ENCODE measurements around the gene APC2.
"Not testable (repeated sequence)": the region's sequence is repeated elsewhere in the genome, so short reads cannot be mapped to it uniquely, and the experiment has no call there.

Gene APC2

DNA sequence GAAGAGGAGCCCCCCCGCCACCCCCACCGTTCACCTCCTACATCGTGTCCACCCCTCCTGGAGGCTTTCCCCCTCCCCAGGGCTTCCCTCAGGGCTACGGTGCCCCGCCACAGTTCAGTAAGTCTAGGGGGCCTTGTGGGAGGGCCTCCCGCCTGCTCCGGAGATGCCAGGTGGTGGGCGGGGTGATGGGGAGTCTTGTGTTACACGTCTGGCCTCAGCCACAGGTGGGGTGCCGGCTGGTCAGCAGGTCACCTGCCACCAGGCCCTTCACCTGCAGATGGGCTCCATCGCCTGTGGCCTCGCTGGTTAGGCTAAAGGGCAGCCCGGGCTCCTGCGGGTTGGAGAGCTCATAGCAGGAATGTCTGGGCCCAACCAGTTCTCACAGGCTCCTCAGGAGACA, 19.7 kb upstream of the APC2 start:
- DNase-seq (ENCODE audit: low read depth), result no peak

DNA sequence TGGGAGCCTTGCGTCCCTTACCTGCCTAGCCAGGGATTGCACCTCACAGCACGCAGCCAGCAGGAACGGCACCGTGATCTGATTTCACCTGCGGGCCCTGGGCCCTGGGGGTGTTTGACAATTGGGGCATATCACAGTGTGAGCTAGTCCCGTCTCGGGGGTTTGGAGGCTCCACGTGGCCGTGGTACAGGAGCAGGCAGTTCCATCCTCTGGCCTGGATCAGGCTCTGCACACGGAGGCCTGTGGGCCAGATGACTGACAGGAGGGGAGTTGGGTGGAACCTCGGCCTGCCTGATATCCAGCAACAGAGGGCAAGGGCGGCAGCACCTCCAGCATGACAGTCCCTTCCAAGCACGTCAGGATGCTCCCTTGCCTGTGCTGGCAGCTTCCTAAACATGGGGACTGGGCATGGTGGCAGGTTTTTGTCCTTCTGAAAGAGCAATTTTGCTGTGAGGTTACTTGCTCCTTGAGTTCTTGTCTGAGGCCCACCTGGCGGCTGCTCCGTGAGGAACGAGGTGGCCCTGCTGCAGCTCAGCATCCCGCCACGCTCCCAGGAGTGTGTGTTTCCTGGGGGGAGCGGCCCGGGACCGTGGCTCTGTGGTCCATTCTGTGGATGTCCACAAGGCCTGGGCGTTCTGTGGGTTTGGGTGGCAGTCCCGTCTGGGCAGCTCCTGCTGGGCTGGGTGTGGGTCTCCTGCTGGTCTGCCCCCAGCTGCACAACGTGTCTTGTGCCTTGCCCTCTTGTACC, 18.0 kb upstream of the APC2 start:
- DNase-seq (ENCODE audit: low read depth), result no peak

DNA sequence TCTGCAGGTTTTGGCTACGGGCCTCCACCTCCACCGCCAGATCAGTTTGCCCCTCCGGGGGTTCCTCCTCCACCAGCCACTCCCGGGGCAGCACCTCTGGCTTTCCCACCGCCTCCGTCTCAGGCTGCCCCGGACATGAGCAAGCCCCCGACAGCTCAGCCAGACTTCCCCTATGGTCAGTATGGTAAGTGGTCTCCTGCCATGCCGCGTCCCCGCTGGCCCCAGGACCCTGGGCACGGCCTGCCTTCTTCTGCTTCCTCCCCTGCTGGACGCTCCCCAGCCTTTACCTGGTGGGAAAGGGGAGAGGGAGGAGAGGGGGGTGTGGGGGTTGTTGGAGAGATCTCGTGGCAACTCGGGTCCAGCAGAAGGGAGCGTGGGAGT, 17.4 kb upstream of the APC2 start:
- no peak for DNase-seq (ENCODE audit: low read depth)

DNA sequence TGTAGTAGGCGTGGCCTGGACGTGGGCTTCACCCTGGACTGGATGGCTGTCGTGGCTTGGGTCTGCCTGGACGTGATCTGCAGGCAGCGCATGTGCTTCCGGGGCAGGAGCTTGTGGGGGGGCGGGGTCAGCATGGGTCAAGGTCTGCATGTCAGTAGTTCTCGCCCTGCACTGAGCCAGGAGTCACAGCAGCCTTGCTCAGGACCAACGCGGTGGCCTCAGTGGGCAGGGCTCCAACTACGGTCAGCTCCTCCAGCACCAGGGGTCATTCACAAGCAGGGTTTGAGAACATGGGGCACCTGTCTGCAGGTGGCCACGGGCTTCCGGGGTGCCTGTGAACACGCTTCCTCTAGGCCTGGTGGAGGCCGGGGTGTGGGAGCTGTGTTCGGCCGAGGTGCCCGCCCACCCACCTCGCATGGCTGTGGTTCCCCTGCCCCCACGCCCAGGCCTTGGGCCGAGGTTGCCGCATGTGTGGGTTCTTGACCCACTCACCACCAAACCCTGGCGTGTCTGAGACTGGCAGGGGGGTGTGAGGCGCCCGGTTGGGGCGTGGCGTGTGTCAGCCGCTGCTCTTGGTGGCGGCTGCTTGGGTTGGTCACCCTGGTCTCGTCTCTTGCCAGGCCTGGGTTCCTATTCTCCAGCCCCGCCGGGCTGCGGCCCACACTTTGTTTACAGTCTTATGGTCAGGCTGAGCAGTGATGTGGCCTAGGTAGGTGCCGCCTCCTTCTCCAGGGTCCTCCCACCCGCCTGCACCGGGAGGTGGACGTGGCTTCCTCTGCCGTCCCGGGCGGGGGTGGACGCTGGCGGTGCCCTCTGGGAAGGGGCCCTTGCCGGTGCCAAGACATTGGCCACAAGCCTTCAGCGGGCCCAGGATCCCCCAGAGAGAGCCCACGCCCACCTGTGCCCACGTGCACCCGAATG, 16.5 kb upstream of the APC2 start:
- DNase-seq (ENCODE audit: low read depth), result no peak

DNA sequence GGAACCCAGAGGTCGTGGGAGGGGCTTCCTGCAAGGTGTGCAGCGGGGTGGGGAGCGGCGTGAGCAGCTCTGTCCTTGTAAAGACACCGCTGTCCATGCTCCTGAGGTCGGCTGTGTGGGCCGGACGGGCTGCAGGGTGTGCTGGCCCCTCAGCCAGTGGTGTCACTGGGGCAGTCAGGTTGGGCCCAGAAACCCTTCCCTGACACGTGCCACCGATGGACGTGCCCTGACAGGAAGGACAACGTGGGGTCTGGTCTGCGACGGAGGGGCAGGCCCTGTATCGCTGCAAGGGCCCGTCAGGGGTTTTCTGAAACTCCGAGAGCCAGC, 15.9 kb upstream of the APC2 start:
- no peak for DNase-seq (ENCODE audit: low read depth)

DNA sequence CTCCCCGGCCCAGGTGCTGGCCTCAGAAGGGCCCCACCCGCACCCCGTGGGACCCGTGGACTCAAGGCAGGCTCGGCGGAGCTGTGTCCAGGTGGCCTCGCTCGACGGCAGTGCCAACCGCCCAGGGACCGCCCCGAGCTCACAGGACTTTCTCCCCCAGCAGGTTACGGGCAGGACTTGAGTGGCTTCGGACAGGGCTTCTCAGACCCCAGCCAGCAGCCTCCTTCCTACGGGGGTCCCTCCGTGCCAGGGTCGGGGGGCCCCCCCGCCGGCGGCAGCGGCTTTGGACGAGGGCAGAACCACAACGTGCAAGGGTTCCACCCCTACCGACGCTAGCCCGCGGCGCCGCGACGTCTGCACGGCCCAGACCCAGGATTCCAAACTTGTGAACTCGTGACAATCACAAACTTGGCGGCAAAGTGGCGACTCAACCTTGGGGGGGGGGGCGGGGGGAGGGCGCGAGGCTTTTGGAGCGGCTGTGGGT, 15.3 kb upstream of the APC2 start:
- DNase-seq (ENCODE audit: low read depth), result no peak

DNA sequence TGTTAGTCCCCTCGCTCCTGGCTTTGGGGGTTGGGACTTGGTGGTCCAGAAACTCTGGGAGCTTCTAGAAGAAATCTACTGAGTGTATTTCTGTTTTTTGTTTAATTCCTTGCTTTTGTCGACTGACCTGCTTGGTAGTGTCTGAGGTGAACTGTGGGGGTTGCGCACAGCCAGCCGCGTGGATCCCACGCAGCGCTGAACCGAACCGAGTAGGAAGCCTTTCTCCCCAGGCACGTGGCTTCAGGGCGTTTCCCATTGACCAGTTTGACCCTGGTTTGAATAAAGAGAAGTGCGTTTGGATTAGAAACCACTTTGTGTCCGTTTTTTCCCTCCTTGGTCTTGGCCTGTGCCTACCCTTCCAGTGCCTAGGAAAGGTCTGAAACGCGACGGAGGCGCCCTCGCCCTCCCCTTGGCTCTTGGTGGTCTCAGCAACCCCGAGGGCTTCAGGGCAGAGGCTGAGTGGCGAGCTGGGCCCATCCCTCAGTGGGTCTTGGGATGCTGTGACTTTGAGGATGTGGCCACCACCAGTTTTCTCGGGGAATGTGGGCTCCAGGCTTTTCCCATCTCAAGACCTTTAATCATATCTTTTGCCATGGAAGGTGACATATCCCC, 14.4 kb upstream of the APC2 start:
- DNase-seq (ENCODE audit: low read depth), result no peak

DNA sequence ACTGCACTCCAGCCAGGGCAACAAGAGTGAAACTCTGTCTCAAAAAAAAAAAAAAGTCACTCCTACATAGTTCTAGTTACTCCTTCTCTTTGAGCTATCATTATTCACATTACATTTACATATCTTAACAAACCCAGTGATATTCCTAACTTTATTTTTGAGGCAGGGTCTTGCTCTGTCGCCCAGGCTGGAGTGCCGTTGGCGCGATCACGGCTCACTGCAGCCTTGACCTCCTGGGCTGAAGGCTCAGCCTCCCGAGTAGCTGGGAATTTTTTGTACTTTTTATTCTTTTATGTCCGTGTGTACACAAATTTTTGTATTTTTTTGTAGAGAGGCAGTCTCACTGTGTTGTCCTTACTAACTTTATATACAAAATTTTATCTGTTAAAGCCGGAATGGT, 12.3 kb upstream of the APC2 start:
- no peak for DNase-seq (ENCODE audit: low read depth)

DNA sequence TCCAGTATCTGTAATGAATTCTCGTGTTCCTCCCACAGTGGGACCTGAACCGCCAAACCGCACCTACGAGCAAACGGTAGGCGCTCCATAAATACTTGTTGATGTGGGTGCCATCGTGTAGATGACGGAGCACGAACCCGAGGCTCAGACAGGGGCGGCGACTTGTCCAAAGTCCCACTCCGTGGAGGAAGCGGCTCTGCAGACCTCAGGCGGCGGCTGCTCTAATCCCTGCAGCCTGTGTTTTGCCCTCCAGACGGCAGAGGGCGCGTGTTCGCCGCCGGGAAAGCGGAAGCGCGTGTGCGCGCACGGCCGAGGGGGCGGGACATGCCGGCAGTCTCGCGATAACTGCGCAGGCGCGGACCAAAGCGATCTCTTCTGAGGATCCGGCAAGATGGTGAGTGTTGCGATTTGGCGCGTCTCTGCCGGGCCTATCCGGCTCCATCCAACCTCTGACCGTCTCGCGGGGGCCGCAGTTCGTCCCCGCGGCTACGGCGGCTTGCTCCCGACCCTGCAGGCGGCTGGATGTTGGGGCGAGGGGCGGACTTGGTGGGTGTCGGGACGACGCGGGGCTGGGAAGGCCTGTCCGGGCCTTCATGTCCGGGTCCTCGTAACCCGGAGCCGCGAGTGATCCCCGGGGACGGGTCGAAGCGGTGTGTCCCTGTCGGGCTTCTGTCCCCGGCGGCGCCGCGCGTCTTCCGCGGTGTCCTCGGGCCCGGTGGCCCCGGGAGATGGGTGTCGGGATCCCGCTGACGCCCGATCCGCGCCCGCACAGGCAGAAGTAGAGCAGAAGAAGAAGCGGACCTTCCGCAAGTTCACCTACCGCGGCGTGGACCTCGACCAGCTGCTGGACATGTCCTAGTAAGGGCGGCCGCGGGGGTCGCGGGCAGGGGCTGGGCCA, 11.6 kb upstream of the APC2 start, which contains the start of gene RPS15:
RPS15 (plus strand) TSS at position 362 of the 898 bp plus-strand sequence; CDS start at position 392, 30 bp downstream.
- DNase-seq (ENCODE audit: low read depth), result peak; percentile 68

DNA sequence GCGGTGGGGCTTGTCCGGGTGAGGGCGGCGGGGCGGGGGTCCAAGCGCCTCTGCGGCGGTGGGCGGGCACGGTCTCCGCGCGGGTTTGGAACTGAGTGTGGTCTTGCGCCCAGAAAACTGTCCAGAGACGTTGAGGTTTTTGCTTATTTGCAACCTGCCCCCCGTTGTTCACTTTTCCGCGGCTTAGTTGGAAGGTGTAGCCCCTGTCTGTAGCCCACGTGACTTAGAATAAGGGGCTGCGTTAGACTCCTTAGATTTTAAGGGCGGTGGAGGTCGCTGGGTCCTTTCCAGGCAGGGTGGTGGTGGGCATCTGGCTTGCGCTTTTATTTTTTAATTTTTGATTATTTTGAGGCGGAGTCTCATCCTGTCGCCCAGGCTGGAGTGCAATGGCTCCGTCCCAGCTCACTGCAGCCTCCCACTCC, 11.0 kb upstream of the APC2 start:
- no peak for DNase-seq (ENCODE audit: low read depth)

DNA sequence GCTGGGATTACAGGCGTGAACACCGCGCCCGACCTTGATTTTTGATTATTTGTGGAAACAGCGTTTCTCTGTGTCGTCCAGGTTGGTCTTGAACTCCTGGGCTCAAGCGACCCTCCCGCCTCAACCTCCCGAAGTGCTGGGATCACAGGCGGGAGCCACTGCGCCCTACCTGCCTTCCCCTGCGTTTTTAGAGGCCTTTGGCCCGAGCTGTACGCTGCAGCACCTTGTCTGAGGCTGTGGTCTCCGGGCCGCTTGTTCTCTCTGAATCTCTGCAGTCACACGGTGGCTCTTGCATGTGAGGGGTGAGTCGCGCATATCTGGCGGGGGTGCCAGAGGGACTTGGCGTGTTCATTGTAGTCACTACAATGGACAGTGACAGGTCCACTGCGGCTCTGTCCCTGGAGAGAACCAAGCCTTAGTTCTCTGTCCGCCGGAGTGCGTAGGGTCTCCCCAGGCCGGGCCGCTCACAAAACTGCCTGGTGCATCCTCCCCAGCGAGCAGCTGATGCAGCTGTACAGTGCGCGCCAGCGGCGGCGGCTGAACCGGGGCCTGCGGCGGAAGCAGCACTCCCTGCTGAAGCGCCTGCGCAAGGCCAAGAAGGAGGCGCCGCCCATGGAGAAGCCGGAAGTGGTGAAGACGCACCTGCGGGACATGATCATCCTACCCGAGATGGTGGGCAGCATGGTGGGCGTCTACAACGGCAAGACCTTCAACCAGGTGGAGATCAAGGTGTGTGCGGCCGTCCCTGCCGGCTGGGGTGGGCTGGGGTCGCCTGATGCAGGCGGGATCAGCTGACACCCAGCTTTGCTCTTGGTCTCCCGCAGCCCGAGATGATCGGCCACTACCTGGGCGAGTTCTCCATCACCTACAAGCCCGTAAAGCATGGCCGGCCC, 10.2 kb upstream of the APC2 start:
- DNase-seq (ENCODE audit: low read depth), result not testable (repeated sequence)

DNA sequence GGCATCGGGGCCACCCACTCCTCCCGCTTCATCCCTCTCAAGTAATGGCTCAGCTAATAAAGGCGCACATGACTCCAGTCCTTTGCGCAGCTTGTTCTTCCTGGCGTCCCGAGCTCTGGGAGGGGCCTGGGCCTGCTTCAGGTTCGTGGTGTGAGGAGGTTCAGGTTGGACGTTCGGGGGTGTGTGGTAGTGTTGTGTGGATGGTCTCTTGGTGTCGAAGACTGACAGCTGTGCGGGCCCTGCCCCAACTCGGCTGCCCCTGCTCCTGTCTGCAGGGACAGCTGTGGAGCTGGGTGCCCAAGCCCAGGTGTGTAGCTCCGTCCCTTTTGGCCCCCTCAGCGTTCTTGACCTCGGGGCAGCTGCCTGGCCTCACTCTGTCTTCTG, 9.5 kb upstream of the APC2 start:
- no peak for DNase-seq (ENCODE audit: low read depth)

DNA sequence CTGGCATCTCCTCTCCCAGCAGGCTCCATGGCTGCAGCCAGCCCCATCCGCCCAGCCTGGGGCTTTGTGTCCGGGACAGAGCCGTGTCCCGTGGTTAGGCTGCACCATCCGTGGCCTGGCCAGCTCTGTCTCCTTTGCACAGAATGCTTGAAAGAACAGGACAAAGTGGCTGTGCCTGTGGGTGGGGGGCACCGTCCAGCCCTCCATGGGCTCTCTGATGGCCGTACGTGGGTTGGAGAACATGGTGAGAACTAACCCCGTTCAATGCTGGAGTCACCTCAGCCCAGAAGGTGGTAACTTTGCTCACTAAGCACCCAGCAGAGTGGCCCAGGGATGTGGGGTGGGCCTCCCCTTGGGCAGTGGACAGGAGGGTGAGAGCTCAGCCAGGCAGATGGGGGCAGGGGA, 8.9 kb upstream of the APC2 start:
- no peak for DNase-seq (ENCODE audit: low read depth)

DNA sequence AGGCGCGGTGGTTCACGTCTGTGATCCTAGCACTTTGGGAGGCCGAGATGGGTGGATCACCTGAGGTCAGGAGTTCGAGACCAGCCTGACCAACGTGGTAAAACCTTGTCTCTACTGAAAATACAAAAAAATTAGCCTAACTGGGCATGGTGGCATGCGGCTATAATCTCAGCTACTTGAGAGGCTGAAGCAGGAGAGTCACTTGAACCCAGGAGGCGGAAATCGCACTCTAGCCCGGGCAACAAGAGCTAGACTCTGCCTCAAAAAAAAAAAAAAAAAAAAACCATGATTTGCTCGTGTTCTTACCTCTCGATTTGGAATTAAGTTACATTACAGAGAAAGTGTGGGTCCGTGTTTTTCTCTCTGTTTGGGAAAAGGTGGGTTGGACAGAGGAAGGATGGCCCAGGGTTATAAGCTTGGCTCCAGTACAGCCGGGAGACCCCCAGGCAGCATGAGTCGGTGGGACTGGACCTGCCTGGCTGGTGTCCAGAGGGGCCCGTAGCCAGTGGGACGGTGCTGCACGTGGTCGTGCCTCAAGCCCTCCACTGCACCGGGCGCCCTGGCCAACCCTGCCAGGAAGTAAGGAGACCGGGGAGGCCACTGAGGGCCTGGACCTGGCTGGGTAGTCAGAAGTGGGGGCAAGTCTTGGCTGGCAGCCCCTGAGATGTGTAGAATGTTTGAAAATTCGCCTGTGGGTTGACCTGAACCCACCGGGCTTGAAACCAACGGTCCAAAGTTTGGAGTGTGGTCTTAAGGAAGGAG, 8.1 kb upstream of the APC2 start:
- DNase-seq (ENCODE audit: low read depth), result no peak

DNA sequence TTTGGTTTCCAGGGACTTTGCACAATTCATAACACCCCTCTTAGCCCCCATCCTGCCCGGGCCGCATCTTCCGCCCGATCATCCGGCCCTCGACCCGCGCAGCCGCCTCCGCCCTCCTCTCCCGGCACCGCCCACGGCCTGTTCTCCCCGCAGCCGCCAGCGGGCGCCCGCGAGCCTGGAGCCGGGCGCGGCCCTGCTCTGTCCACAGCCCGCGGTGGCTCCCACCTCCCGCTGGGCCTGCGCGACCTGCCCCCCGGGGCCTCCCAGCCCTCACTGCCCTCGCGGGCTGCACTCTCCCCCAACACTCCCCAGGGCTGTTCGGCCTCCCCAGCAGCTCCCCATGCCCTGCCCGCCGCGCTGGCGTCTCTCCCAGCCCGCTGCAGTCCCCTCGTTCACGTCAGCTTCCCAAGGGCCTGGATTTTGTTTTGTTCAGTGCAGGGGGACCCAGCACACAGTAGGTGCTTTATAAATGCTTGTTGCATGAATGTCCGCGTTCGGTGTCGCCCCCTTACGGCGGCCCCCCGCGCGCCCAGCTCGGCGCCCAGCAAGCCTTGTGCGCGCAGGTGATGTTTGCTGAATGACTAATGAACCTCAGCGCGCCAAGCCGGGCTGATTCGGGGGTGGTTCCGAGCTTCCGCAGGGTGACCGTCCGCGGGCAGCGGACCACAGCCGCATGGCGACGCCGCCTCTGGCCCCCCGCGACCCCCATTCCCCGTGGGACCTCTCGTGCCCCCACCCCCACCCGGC, 4.6 kb upstream of the APC2 start:
- DNase-seq (ENCODE audit: low read depth), result no peak

DNA sequence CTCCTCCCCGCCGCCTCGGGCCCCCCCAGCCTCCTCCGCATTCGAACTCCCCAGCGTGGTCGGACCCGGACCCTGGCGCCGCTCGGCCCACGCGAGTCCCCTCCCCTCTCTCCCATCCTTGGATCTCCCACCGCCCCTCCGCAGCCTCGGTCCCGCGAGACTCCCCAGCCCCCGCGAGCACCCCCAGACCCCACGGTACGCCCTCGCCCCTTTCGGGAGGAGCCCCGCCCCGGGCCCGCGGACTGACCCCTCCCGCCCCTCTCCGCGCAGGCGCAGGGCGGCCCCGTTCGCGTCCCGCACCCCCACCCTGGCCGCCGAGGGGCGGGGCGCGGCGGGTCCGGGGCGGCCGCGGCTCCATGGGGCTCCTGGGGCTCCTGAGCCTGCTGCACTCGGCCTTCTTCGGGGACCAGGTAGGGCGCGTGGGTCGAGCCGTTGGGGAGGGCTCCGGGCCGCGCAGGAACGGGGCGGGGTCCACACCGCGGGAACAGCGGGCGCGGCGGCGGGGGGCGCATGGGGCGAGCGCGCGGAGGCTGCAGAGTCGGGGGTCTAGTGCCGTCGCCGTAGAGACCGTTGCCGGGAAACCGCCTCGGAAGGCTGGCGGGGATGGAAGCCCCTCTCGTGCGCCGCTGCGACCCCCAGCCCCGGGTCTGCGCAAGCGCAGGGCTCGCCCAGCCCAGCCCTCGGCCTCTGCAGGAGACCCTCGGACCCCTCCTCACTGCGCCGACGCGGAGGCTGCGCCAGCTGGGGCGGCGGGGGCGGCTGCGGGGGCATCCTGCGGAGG, 3.8 kb upstream of the APC2 start:
- no peak for DNase-seq (ENCODE audit: low read depth)

DNA sequence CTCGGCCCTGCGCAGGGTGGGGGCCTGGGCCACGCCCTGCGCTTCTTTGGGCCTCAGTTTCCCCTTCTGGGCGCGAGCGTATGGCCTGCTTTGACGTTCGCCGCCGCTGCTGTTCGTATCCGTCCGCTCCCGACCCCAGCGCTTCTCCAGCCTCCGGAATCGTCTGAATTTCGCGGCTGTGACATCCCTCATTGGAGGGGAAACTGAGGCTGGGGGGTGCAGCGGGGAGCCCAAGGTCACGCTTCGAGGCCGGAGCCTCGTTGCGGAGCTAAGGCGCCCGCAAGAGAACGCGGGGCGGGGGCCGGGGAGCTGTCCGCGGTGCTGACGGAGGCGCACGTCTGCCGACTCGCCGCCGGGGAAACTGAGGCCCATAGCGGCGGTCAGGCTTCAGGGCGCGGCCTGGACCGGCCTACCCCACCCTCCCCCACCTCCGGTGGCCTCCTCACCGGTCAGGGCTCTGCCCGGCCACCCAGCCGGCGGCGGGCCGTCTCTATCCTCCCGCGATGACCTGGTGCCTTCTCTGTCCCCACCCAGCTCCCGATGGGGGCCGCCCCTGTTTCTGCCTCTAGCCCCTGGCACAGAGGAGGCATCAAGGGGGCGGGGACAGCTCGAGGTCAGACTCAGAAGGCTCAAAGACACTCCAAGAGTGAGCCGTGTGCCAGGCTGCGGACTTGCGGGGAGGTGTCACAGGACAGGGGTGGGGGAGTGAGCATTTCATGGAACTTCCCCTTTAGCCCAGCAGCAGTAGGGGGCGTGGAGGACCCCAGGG, 3.0 kb upstream of the APC2 start:
- DNase-seq (ENCODE audit: low read depth), result no peak

DNA sequence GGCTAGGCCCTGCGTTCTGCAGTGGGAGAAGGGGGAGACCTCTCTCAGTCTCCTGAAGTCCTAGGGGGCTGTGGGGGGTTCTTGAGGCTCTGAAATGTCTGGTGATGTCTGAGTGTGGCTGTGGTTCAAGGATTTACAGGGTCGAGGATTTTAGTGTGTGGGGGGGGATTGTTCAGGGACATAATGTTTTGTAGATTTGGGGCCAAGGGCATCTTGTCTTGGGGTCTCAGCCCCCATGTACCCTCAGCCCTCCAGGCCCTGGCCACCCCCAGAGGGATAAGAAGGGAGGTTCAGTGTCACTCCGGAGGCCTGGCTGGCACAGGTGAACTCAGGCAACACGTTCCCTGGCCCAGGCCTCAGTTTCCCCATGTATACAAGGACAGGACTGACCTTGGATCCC, 2.4 kb upstream of the APC2 start:
- DNase-seq (ENCODE audit: low read depth), result no peak

Data from HS-5 (cell line).